Stimulated activated naive CD8-positive, alpha-beta T cell treated with anti-CD3 and anti-CD28 coated beads, Interleukin-15, amount 100 ng/mL, for 72 hours (primary cell): Measurements from ENCODE around the gene APOA1.
A peak's percentile ranks its signal among the peaks of the same experiment; 100 is the strongest.

Source experiments
- ATAC-seq: fragments of 150-1000 bp; cut with Tn5 transposase; 2 replicates; pipeline ENCODE4 v1.10.0; 2021; ENCODE audit warnings: mild to moderate bottlenecking, moderate library complexity
- DNase-seq, 2 donors: peaks; one replicate each; pipeline ENCODE4 v3.0.0; 2021 to 2022
- H3K27ac Mint-ChIP-seq, 2 donors: one replicate each; pipeline ENCODE4 v1.8.0; 2022; ENCODE audit warnings: mild to moderate bottlenecking in 2 of 2, mixed read lengths in 2 of 2, moderate library complexity in 2 of 2
- H3K27me3 Mint-ChIP-seq: one replicate; pipeline ENCODE4 v1.8.0; 2022; ENCODE audit warnings: mixed read lengths
- H3K4me1 Mint-ChIP-seq: one replicate; pipeline ENCODE4 v1.8.0; 2022; ENCODE audit warnings: mild to moderate bottlenecking, mixed read lengths
- H3K4me3 Mint-ChIP-seq, 2 donors: one replicate each; pipeline ENCODE4 v1.8.0; 2022; ENCODE audit warnings: mild to moderate bottlenecking in 2 of 2, mixed read lengths in 2 of 2, moderate library complexity in 1 of 2
- H3K9me3 Mint-ChIP-seq, 2 donors: one replicate each; pipeline ENCODE4 v1.8.0; 2022; ENCODE audit warnings: mixed read lengths in 2 of 2

Gene APOA1

DNA sequence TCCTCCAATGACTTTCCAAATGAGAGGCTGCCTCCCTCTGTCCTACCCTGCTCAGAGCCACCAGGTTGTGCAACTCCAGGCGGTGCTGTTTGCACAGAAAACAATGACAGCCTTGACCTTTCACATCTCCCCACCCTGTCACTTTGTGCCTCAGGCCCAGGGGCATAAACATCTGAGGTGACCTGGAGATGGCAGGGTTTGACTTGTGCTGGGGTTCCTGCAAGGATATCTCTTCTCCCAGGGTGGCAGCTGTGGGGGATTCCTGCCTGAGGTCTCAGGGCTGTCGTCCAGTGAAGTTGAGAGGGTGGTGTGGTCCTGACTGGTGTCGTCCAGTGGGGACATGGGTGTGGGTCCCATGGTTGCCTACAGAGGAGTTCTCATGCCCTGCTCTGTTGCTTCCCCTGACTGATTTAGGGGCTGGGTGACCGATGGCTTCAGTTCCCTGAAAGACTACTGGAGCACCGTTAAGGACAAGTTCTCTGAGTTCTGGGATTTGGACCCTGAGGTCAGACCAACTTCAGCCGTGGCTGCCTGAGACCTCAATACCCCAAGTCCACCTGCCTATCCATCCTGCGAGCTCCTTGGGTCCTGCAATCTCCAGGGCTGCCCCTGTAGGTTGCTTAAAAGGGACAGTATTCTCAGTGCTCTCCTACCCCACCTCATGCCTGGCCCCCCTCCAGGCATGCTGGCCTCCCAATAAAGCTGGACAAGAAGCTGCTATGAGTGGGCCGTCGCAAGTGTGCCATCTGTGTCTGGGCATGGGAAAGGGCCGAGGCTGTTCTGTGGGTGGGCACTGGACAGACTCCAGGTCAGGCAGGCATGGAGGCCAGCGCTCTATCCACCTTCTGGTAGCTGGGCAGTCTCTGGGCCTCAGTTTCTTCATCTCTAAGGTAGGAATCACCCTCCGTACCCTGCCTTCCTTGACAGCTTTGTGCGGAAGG is 4.8 kb downstream of the APOA1 start:
- Mint-ChIP-seq H3K27ac (peak overlapping the region in 1 of 2 donors; percentile 48), H3K27me3 (peaks cover 8% of the 10 kb centered on the region), H3K9me3 (no peaks in the 10 kb centered on the region), H3K4me1 (peaks cover 20% of the 10 kb centered on the region), H3K4me3 (no peak overlapping the region)
- DNase-seq (no peak), ATAC-seq (no peak)

DNA sequence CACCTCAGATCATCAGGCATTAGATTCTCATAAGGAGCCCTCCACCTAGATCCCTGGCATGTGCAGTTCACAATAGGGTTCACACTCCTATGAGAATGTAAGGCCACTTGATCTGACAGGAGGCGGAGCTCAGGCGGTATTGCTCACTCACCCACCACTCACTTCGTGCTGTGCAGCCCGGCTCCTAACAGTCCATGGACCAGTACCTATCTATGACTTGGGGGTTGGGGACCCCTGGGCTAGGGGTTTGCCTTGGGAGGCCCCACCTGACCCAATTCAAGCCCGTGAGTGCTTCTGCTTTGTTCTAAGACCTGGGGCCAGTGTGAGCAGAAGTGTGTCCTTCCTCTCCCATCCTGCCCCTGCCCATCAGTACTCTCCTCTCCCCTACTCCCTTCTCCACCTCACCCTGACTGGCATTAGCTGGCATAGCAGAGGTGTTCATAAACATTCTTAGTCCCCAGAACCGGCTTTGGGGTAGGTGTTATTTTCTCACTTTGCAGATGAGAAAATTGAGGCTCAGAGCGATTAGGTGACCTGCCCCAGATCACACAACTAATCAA is 5.6 kb downstream of the APOA1 start:
- H3K9me3 Mint-ChIP-seq = no peaks in the 10 kb centered on the region
- ATAC-seq = no peak
- peaks cover 8% of the 10 kb centered on the region for H3K27me3 Mint-ChIP-seq
- no peak for DNase-seq
- H3K4me3 Mint-ChIP-seq = no peak overlapping the region
- H3K27ac Mint-ChIP-seq = no peak overlapping the region
- H3K4me1 Mint-ChIP-seq = peaks cover 20% of the 10 kb centered on the region

DNA sequence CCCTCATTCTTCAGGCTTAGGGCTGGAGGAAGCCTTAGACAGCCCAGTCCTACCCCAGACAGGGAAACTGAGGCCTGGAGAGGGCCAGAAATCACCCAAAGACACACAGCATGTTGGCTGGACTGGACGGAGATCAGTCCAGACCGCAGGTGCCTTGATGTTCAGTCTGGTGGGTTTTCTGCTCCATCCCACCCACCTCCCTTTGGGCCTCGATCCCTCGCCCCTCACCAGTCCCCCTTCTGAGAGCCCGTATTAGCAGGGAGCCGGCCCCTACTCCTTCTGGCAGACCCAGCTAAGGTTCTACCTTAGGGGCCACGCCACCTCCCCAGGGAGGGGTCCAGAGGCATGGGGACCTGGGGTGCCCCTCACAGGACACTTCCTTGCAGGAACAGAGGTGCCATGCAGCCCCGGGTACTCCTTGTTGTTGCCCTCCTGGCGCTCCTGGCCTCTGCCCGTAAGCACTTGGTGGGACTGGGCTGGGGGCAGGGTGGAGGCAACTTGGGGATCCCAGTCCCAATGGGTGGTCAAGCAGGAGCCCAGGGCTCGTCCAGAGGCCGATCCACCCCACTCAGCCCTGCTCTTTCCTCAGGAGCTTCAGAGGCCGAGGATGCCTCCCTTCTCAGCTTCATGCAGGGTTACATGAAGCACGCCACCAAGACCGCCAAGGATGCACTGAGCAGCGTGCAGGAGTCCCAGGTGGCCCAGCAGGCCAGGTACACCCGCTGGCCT is 7.1 kb downstream of the APOA1 start:
- peaks cover 8% of the 10 kb centered on the region for H3K27me3 Mint-ChIP-seq
- H3K4me3 Mint-ChIP-seq = no peak overlapping the region
- H3K9me3 Mint-ChIP-seq = no peaks in the 10 kb centered on the region
- H3K4me1 Mint-ChIP-seq = peaks cover 9% of the 10 kb centered on the region
- H3K27ac Mint-ChIP-seq = no peak overlapping the region
- DNase-seq (no peak), ATAC-seq (no peak)

DNA sequence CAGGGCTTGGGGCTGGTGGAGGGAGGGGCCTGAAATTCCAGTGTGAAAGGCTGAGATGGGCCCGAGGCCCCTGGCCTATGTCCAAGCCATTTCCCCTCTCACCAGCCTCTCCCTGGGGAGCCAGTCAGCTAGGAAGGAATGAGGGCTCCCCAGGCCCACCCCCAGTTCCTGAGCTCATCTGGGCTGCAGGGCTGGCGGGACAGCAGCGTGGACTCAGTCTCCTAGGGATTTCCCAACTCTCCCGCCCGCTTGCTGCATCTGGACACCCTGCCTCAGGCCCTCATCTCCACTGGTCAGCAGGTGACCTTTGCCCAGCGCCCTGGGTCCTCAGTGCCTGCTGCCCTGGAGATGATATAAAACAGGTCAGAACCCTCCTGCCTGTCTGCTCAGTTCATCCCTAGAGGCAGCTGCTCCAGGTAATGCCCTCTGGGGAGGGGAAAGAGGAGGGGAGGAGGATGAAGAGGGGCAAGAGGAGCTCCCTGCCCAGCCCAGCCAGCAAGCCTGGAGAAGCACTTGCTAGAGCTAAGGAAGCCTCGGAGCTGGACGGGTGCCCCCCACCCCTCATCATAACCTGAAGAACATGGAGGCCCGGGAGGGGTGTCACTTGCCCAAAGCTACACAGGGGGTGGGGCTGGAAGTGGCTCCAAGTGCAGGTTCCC is 7.8 kb downstream of the APOA1 start, which contains the start of gene APOC3:
Gene APOC3, plus strand, starts transcription at position 383 of the 659 bp plus-strand sequence. CDS start 676 bp downstream, outside the sequence.
- DNase-seq (no peak), ATAC-seq (no peak)
- no peaks in the 10 kb centered on the region for H3K9me3 Mint-ChIP-seq
- H3K27ac Mint-ChIP-seq = no peak within 1 kb of the TSS
- H3K4me3 Mint-ChIP-seq = no peak within 1 kb of the TSS
- H3K4me1 Mint-ChIP-seq = peaks cover 2% of the 10 kb centered on the region
- peaks cover 3% of the 10 kb centered on the region for H3K27me3 Mint-ChIP-seq

DNA sequence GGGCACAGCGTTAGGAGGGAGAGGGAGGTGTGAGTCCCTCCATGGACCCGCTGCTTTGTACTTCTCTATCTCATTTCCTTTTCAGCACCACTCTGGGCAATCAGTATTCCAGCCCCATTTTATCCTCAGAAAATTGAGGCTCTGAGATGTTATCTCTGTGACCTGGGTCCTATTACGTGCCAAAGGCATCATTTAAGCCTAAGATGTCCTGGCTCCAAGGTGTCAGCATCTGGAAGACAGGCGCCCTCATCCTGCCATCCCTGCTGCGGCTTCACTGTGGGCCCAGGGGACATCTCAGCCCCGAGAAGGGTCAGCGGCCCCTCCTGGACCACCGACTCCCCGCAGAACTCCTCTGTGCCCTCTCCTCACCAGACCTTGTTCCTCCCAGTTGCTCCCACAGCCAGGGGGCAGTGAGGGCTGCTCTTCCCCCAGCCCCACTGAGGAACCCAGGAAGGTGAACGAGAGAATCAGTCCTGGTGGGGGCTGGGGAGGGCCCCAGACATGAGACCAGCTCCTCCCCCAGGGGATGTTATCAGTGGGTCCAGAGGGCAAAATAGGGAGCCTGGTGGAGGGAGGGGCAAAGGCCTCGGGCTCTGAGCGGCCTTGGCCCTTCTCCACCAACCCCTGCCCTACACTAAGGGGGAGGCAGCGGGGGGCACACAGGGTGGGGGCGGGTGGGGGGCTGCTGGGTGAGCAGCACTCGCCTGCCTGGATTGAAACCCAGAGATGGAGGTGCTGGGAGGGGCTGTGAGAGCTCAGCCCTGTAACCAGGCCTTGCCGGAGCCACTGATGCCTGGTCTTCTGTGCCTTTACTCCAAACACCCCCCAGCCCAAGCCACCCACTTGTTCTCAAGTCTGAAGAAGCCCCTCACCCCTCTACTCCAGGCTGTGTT is 8.5 kb downstream of the APOA1 start:
- Mint-ChIP-seq H3K27me3 (no peaks in the 10 kb centered on the region), H3K4me1 (no peaks in the 10 kb centered on the region), H3K27ac (no peak overlapping the region), H3K4me3 (no peak overlapping the region), H3K9me3 (no peaks in the 10 kb centered on the region)
- DNase-seq = no peak
- ATAC-seq = no peak

DNA sequence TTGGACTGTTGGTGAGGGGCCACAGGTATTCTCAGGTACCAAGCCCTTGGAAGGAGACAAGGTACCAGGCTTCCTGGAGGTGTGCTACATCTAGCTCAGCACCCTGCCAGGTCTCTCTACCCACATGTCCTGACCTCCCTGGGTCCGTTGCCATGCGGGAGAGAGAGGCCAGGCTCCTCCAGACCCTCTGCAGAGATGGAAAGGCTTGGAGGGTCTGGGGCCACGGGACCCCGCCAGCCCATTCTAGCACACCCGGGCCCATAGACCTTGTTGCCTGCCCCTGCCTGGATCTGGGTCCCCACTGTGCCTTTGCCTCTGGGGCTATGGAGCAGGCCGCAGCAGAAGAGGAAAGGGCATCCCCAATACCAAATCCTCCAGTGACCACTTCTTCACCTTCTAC is 10.0 kb downstream of the APOA1 start:
- no peaks in the 10 kb centered on the region for H3K27me3 Mint-ChIP-seq
- DNase-seq = no peak
- H3K27ac Mint-ChIP-seq = no peak overlapping the region
- ATAC-seq = no peak
- H3K9me3 Mint-ChIP-seq = no peaks in the 10 kb centered on the region
- H3K4me1 Mint-ChIP-seq = no peaks in the 10 kb centered on the region
- H3K4me3 Mint-ChIP-seq = no peak overlapping the region

DNA sequence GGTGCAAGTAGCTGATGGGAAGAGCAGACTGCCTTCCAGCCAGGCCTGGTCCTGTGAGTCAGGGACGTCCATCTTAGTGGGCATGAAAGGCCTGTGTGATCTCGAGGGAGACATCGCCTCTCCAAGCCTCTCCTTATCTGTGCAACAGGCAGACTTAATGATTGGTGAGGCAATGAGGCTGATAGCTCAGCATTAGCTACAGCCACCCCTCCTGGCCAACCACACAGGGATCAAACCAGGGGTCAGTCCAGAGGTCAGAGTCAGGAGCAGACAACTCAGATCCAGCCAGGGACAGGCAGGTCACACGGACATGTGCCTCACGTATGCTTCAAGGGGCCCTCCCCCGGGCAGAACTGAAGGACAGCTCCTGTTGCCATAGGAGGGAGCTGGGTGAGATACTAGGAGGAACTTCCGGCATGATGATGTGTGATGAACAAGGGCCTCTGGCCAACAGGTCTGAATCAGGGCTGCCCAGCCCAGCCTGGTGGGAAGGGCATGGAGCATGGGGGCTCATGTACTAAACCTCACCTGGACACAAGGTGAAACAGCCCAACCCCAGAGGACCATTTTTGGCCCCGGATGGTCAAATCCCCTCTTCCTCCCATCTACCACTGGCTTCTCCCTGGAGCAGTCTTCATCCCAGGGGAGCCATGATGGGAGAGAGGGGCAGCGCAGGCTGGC is 10.5 kb downstream of the APOA1 start:
- no peaks in the 10 kb centered on the region for H3K27me3 Mint-ChIP-seq
- no peak overlapping the region for H3K27ac Mint-ChIP-seq
- ATAC-seq = no peak
- no peaks in the 10 kb centered on the region for H3K9me3 Mint-ChIP-seq
- no peaks in the 10 kb centered on the region for H3K4me1 Mint-ChIP-seq
- DNase-seq = no peak
- H3K4me3 Mint-ChIP-seq = no peak overlapping the region

DNA sequence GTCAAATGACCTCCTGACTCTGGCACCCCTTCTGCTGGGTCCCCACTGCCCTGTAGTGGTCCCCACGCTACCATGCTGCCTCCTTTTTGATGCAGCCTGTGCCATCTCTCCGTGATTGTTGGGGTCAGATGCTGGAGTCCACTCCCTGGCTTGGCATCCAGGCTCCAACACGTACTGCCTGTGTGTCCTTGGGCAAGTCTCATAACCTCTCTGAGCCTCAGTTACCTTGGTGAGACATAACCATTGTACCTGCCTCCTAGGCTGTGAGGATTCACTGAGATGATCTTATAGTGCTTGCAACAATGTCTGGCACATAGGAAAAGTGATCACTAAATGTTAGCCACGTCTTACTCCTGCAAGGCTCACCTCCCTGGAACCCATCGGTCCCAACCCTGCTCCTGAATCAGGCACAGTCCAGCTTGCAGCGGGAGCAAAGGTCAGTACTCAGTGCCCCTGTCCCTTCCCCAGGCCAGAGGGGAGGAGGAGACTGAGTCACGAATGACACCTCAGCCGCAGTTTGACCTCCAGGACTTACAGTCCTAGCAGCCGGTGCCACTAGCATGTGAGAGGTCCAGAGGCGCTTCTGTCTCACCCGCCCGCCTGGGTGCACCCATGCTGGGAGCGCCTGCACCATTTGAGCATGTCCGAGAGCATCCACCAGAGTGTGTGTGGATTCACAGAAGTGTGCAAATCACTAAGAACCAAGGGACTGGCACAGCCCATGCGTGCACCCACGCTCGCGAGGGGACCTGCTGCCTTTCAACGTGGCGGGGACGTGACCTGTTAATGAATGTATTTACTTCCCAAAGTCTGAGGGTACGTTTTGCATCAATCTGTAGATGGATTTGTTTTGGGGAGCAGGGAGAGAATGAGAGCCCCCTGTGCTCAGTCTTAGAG is 11.3 kb downstream of the APOA1 start:
- Mint-ChIP-seq H3K27ac (no peak overlapping the region), H3K4me3 (no peak overlapping the region), H3K9me3 (no peaks in the 10 kb centered on the region), H3K4me1 (no peaks in the 10 kb centered on the region), H3K27me3 (no peaks in the 10 kb centered on the region)
- no peak for ATAC-seq
- DNase-seq = no peak

DNA sequence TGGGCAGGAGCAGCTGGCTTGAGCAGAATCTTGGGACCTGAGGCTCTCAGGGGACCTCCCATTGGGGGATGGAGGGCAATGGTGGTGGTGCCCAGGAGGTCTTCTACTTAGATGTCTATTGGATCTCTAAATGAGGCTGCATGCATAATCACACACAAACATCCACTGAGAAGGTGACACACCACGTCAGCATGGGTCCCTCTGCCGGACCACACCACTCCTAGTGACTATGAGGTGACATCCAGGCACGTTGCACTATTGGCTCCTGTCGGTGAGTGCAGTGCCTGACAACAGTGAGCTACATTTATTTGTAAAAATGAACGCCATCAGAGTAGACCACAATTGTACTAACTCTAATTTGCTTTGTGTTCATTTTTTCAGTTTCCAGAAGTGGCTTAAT is 12.0 kb downstream of the APOA1 start:
- ATAC-seq (no peak), DNase-seq (no peak)
- Mint-ChIP-seq H3K9me3 (no peaks in the 10 kb centered on the region), H3K27me3 (no peaks in the 10 kb centered on the region), H3K4me1 (no peaks in the 10 kb centered on the region), H3K4me3 (no peak overlapping the region), H3K27ac (no peak overlapping the region)

DNA sequence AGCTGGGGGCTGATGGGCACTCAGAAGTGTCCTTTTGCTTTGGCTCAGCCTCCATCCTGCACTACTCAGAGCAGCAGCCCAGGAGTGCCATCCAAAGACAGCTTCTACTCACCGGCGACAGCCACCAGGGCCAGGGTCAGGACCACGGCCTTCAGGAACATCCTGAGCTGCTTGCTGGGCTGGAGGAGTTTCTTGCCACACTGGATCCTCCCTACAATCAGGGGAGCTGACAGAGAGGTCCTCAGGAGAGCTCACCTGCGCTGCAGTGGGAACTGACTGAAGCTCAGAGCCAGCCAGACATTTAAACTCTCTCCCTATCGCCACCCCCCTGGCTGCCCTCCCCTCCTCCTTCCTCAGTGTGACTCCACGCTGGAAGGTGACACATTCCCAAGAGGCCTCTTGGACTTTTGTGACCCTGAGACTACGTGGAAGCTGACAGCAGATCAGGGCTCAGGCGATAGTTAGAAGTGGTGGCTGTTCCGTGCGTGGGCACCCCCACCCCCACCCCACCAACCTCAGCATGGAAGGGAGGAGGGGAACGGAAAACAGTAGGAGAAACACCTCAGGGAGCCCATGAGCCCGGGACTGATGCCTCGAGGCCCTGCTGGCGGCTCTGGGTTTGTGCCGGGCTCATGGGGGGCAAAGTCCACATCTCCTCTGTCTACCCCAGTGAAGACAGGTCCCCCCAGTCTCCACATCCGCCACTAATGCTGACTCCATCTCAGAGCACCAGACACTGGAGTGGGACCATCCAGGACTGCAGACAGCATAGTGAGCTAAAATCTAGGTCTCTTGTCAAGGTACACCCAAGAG is 14.2 kb downstream of the APOA1 start, which contains the start of gene APOA4:
Gene APOA4, minus strand, starts transcription at position 274 of the 813 bp plus-strand sequence. Its CDS starts 113 bp downstream, at position 161.
- Mint-ChIP-seq H3K4me3 (no peak within 1 kb of the TSS), H3K27me3 (no peaks in the 10 kb centered on the region), H3K4me1 (no peaks in the 10 kb centered on the region), H3K27ac (no peak within 1 kb of the TSS), H3K9me3 (no peaks in the 10 kb centered on the region)
- DNase-seq (no peak), ATAC-seq (no peak)

DNA sequence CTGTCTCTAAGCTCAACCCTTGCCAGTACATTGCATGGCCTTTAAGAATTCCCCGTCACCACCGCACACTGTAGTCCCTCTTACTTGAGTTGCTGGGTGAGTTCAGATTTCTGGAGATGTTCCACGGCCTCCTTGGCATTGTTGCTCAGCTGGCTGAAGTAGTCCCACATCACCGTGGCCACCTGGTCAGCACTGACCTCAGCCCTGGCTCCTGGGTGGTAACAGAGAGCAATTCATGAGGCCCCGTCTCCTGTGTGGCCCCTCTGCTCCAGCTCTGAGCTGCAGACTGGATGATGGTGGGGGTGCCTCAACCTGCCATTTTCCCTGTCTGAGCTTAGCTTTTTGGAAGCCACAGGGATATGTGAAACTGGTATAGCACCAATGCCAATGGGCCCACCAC is 14.8 kb downstream of the APOA1 start:
- Mint-ChIP-seq H3K27me3 (no peaks in the 10 kb centered on the region), H3K9me3 (no peaks in the 10 kb centered on the region), H3K27ac (no peak overlapping the region), H3K4me3 (no peak overlapping the region), H3K4me1 (no peaks in the 10 kb centered on the region)
- DNase-seq = no peak
- ATAC-seq = no peak

DNA sequence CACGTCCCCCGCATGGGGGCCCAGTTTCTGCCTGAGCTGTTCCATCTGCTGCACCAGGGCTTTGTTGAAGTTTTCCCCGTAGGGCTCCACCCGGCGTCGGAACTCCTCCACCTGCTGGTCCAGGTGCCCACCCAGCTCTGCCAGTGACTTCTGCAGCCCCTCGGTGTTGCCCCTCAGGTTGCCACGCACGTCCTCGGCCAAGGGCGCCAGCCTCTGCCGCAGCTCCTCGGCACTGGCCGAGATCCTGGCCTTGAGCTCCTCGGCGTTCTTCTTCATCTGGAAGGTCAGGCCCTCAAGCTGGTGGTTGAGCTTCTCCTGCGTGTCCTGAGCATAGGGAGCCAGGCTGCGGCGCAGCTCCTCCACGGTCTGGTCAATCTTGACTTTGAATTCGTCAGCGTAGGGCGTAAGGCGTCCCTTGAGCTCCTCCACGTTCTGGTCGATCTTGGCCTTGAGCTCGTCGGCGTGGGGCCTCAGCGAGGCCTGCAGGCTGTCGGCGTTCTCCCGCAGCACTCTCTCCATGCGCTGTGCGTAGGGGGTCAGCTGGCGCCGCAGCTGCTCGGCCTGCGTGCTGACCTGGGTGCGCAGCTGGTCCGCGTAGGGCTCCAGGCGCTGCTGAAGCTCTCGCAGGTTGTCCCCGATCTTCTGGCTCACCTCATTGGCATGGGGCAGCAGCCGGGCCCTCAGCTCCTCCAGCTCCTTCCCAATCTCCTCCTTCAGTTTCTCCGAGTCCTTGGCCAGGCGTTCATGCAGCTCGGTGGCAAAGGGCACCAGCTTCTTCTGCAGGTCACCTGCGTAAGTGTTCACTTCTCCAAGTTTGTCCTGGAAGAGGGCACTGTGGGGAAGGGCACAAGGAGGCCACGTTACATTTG is 16.1 kb downstream of the APOA1 start:
- no peak for DNase-seq
- no peak for ATAC-seq
- no peaks in the 10 kb centered on the region for H3K4me1 Mint-ChIP-seq
- no peaks in the 10 kb centered on the region for H3K27me3 Mint-ChIP-seq
- H3K4me3 Mint-ChIP-seq = no peak overlapping the region
- H3K9me3 Mint-ChIP-seq = no peaks in the 10 kb centered on the region
- H3K27ac Mint-ChIP-seq = no peak overlapping the region
